MM.1S (cell line): ENCODE results near the gene TMEM40.

Experiments
- EZH2 ChIP-seq: fragments of 300-600 bp; sonication (generic); optimal IDR thresholded peaks from 2 replicates; pipeline ENCODE3; 2017; ENCODE audit warnings: low read depth, mild to moderate bottlenecking, antibody characterized with exemption, low read length, mixed read lengths
- TF ChIP-seq, protein P1 (sequence below): fragments of 300-600 bp; sonication (generic); IDR thresholded peaks from 2 replicates; pipeline ENCODE4 v1.5.1; 2016; ENCODE audit warnings: antibody characterized with exemption, low read length, mixed read lengths

DNA sequence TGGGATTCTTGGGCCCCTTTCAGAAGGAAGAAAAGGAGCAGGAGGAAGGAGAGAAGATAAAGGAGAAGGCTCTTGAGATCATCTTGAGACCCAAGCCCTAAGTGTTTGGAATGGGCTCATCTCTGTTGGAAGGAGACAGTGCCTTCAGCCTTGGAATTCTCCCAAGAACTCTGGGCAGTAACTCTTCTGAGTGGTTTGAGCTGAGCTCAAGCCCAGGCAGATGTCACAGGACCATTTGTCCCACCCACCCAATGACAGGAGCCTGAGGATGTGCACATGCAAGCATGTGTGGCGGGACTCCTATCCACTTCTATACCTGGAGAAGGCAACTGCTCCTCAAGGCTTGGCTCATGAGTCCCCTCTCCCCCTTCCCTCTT is 14.6 kb upstream of the TMEM40 start:
- TF ChIP-seq, protein P1, sequence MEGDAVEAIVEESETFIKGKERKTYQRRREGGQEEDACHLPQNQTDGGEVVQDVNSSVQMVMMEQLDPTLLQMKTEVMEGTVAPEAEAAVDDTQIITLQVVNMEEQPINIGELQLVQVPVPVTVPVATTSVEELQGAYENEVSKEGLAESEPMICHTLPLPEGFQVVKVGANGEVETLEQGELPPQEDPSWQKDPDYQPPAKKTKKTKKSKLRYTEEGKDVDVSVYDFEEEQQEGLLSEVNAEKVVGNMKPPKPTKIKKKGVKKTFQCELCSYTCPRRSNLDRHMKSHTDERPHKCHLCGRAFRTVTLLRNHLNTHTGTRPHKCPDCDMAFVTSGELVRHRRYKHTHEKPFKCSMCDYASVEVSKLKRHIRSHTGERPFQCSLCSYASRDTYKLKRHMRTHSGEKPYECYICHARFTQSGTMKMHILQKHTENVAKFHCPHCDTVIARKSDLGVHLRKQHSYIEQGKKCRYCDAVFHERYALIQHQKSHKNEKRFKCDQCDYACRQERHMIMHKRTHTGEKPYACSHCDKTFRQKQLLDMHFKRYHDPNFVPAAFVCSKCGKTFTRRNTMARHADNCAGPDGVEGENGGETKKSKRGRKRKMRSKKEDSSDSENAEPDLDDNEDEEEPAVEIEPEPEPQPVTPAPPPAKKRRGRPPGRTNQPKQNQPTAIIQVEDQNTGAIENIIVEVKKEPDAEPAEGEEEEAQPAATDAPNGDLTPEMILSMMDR, result no peak
- TF ChIP-seq EZH2, result no peak
